ENCODE measurements around the gene CLPTM1.
"Not testable (repeated sequence)": the region's sequence is repeated elsewhere in the genome, so short reads cannot be mapped to it uniquely, and the experiment has no call there.

Gene CLPTM1

DNA sequence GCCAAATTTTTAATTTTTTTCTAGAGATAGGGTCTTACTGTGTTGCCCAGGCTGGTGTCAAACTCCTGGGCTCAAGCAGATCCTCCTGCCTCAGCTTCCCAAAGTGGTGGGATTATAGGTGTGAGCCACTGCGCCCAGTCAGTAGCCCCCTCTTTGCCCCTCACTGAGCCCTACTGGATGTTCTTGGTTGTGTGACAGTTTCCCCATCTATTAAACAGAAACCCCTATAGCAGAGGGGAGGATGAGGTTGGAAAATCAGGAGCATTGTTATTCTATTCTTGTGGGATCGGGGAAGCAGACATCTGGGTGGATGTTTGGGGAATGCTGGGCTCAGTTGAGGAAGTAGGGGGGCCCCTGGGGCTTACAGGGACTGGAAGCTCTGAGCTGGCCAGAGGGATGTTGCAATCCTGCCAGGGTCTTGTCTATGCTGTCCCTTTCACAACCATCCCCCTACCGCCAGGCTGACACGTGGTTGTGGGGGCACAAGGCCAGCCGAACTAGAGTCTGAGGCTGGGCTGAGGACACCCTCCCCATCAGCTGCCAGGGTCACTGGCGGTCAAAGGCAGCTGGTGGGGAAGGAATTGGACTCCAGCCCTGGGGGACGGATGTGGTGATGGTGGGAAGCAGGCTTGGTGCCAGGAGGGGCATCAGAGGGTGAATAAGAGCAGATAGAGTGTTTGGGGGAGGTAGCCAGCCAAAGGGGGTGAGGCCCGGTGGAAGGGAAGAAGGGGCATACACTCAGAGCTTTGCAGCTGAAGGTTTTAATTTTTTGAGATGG lies 29.9 kb upstream of the CLPTM1 start:
- Mint-ChIP-seq H3K9me3 (no peaks in the 10 kb centered on the region), H3K27ac (no peak overlapping the region), H3K4me3 (no peak overlapping the region), H3K4me1 (ENCODE audit: low read depth) (no peaks in the 10 kb centered on the region), H3K27me3 (ENCODE audit: low read depth) (peaks cover 14% of the 10 kb centered on the region), H3K36me3 (ENCODE audit: low read depth) (no peaks in the 10 kb centered on the region)
- no peak for DNase-seq (ENCODE audit: low spot score)

- DNase-seq (ENCODE audit: low spot score); H3K27ac Mint-ChIP-seq; H3K4me1 Mint-ChIP-seq (ENCODE audit: low read depth); H3K9me3 Mint-ChIP-seq; H3K36me3 Mint-ChIP-seq (ENCODE audit: low read depth): not testable (repeated sequence)
- Mint-ChIP-seq H3K4me3 (peak overlapping the region; percentile 72), H3K27me3 (ENCODE audit: low read depth) (peaks cover 14% of the 10 kb centered on the region)
These were observed 28.7 kb upstream of the CLPTM1 start for GRCh38 chr19:44926245-44927077.

- Mint-ChIP-seq H3K4me3 (no peak overlapping the region), H3K36me3 (ENCODE audit: low read depth) (no peaks in the 10 kb centered on the region), H3K27ac (no peak overlapping the region), H3K27me3 (ENCODE audit: low read depth) (peaks cover 14% of the 10 kb centered on the region), H3K9me3 (no peaks in the 10 kb centered on the region), H3K4me1 (ENCODE audit: low read depth) (no peaks in the 10 kb centered on the region)
- DNase-seq (ENCODE audit: low spot score), result no peak
These were observed 27.4 kb upstream of the CLPTM1 start for GRCh38 chr19:44927746-44928145.

GRCh38 chr19:44930088-44930487 lies 25.1 kb upstream of the CLPTM1 start:
- Mint-ChIP-seq H3K36me3 (ENCODE audit: low read depth) (no peaks in the 10 kb centered on the region), H3K9me3 (no peaks in the 10 kb centered on the region), H3K27ac (no peak overlapping the region), H3K27me3 (ENCODE audit: low read depth) (peaks cover 13% of the 10 kb centered on the region), H3K4me1 (ENCODE audit: low read depth) (no peaks in the 10 kb centered on the region), H3K4me3 (no peak overlapping the region)
- no peak for DNase-seq (ENCODE audit: low spot score)

GRCh38 chr19:44931541-44931940 lies 23.6 kb upstream of the CLPTM1 start:
- H3K27me3 Mint-ChIP-seq (ENCODE audit: low read depth), result peaks cover 4% of the 10 kb centered on the region
- H3K36me3 Mint-ChIP-seq (ENCODE audit: low read depth), result no peaks in the 10 kb centered on the region
- no peak overlapping the region for H3K4me3 Mint-ChIP-seq
- no peak overlapping the region for H3K27ac Mint-ChIP-seq
- no peaks in the 10 kb centered on the region for H3K9me3 Mint-ChIP-seq
- no peak for DNase-seq (ENCODE audit: low spot score)
- H3K4me1 Mint-ChIP-seq (ENCODE audit: low read depth), result no peaks in the 10 kb centered on the region

DNA sequence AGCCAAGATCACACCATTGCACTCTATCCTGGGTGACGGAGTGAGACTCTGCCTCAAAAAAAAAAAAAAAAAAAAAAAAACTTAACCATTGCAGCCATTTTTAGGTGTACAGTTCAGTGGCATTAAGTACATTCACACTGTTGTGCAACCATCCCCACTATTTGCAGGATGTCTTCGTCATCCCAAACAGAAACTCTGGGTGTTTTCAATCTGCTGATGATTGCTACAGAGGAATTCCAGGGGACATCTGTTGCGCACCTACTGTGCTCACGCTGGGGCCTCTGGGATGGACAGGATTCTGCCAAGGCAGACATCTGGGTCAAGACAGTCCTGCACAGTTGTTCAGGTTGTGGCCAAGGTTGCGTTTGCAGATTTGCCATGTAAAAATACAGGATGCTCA lies 15.5 kb upstream of the CLPTM1 start:
- no peaks in the 10 kb centered on the region for H3K27me3 Mint-ChIP-seq (ENCODE audit: low read depth)
- no peak overlapping the region for H3K4me3 Mint-ChIP-seq
- no peak for DNase-seq (ENCODE audit: low spot score)

GRCh38 chr19:44942067-44942571 lies 13.1 kb upstream of the CLPTM1 start, which contains the start of gene APOC4:
Gene APOC4, plus strand, starts transcription at chr19:44942237. Its CDS starts 41 bp downstream, at chr19:44942278.
- Mint-ChIP-seq H3K9me3 (no peaks in the 10 kb centered on the region), H3K4me3 (no peak within 1 kb of the TSS), H3K27ac (no peak within 1 kb of the TSS), H3K27me3 (ENCODE audit: low read depth) (no peaks in the 10 kb centered on the region), H3K4me1 (ENCODE audit: low read depth) (no peaks in the 10 kb centered on the region), H3K36me3 (ENCODE audit: low read depth) (no peaks in the 10 kb centered on the region)
- DNase-seq (ENCODE audit: low spot score), result no peak

More for the DNA sequence above, 15.5 kb upstream of the CLPTM1 start:
- no peaks in the 10 kb centered on the region for H3K36me3 Mint-ChIP-seq (ENCODE audit: low read depth)
- no peaks in the 10 kb centered on the region for H3K4me1 Mint-ChIP-seq (ENCODE audit: low read depth)
- no peaks in the 10 kb centered on the region for H3K9me3 Mint-ChIP-seq
- H3K27ac Mint-ChIP-seq, result no peak overlapping the region

DNA sequence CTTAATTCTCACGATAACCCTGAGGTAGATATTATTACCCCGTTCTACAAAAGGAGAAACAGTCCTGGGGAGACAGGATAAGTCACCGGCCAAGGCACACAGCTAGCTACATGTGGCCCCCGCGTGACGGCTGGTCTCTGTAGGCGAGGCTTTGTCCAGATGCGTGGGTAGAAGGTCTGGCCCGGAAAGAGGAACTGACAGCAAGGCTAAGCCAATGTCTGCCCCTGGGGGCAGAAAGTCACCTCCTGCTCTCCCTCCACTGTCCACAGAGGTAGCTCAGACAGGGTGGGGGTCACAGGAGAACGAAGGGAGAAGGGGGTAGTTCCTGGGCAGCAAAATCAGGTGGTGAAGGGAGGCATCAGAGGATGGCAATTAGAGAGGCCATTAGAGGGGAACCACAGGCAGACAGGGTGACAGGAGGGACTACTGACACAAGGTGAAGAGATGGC lies 11.4 kb upstream of the CLPTM1 start:
- Mint-ChIP-seq H3K27me3 (ENCODE audit: low read depth) (no peaks in the 10 kb centered on the region), H3K9me3 (no peaks in the 10 kb centered on the region), H3K36me3 (ENCODE audit: low read depth) (no peaks in the 10 kb centered on the region), H3K4me3 (no peak overlapping the region), H3K4me1 (ENCODE audit: low read depth) (no peaks in the 10 kb centered on the region), H3K27ac (no peak overlapping the region)
- no peak for DNase-seq (ENCODE audit: low spot score)

GRCh38 chr19:44947041-44947581 lies 8.1 kb upstream of the CLPTM1 start:
- Mint-ChIP-seq H3K4me1 (ENCODE audit: low read depth) (no peaks in the 10 kb centered on the region), H3K9me3 (no peaks in the 10 kb centered on the region), H3K36me3 (ENCODE audit: low read depth) (no peaks in the 10 kb centered on the region), H3K4me3 (no peak overlapping the region), H3K27ac (no peak overlapping the region), H3K27me3 (ENCODE audit: low read depth) (no peaks in the 10 kb centered on the region)
- no peak for DNase-seq (ENCODE audit: low spot score)

DNA sequence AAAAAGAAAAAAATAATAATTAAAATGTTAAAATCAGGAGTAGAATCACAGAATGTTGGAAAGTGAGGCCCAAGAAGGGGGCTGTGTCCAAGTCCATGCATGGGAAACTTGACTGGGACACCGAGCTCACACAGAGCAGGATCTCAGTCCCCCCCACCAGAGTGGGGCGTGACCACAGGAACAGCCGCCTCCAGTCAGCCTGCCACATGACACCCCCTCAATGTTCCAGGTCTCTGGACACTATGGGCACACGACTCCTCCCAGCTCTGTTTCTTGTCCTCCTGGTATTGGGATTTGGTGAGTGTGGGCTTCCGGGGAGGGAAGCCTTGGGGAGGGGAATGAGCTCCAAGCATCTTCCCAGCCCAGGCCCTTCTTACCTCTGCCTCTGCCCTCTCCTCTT lies 6.9 kb upstream of the CLPTM1 start:
- H3K4me3 Mint-ChIP-seq, result no peak overlapping the region
- no peaks in the 10 kb centered on the region for H3K36me3 Mint-ChIP-seq (ENCODE audit: low read depth)
- no peaks in the 10 kb centered on the region for H3K4me1 Mint-ChIP-seq (ENCODE audit: low read depth)
- no peaks in the 10 kb centered on the region for H3K27me3 Mint-ChIP-seq (ENCODE audit: low read depth)
- DNase-seq (ENCODE audit: low spot score), result no peak
- H3K9me3 Mint-ChIP-seq, result no peaks in the 10 kb centered on the region
- no peak overlapping the region for H3K27ac Mint-ChIP-seq

GRCh38 chr19:44948763-44949374 lies 6.3 kb upstream of the CLPTM1 start:
- H3K27me3 Mint-ChIP-seq (ENCODE audit: low read depth), result no peaks in the 10 kb centered on the region
- H3K9me3 Mint-ChIP-seq, result no peaks in the 10 kb centered on the region
- no peak overlapping the region for H3K27ac Mint-ChIP-seq
- no peak overlapping the region for H3K4me3 Mint-ChIP-seq
- no peaks in the 10 kb centered on the region for H3K36me3 Mint-ChIP-seq (ENCODE audit: low read depth)
- DNase-seq (ENCODE audit: low spot score), result no peak
- H3K4me1 Mint-ChIP-seq (ENCODE audit: low read depth), result peaks cover 4% of the 10 kb centered on the region

DNA sequence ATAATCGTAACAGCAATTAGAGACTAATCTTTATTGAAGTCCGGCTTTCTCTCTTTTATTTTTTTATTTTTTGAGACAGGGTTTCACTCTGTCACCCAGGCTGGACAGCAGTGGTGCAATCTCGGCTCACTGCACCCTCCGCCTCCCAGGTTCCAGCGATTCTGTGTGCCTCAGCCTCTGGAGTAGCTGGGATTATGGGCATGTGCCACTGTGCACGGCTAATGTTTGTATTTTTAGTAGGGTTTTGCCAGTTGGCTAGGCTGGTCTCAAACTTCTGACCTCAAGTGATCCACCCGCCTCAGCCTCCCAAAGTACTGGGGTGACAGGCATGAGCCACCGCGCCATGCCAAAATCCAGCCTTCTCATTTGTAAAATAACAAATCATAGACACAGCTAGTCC lies 5.6 kb upstream of the CLPTM1 start:
- Mint-ChIP-seq H3K4me1 (ENCODE audit: low read depth) (peaks cover 4% of the 10 kb centered on the region), H3K4me3 (no peak overlapping the region), H3K36me3 (ENCODE audit: low read depth) (no peaks in the 10 kb centered on the region), H3K27me3 (ENCODE audit: low read depth) (no peaks in the 10 kb centered on the region), H3K9me3 (no peaks in the 10 kb centered on the region), H3K27ac (no peak overlapping the region)
- no peak for DNase-seq (ENCODE audit: low spot score)

DNA sequence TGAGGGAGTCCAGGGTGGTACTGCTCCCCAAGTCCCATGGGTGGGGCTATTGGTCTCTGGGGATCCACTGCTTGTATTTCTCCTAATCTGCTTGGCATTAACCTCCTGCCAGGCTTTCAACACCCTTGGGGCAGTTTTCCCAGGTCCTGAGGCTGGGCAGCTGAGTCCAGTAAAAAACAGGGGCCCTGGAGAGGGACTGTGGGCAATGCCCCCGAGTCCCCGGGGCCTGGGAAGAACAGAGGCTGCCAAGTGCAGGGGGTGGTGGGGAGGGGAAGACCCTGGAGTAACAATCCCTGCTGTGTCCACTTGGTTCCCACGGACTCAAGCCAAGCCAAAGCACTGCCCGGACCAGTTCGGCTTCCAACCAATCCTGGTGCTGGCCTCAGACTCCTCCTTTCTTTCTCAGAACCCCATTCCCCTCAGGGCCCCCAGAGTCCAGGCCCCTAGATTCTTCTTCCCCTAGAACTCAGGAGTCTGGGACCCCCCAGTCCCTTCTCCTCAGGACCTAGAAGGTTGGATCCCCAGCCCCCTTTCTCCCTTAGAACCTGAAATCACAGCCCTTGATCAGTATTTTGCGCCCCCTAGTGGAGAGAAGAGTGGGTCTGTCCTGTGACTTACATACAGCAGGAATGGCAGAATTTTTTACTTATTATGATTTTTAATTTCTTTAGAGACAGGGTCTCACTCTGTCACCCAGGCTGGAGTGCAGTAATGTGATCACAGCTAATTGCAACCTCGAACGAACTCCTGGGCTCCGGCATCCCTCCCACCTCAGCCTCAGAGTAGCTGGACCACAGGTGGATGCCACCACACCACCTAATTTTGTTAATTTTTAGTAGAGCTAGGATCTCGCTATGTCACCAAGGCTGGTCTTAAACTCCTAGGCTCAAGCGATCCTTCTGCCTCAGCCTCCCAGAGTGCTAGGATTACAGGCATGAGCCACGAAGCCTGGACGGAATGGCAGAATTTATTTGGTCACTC lies 3.7 kb upstream of the CLPTM1 start:
- Mint-ChIP-seq H3K4me1 (ENCODE audit: low read depth) (peaks cover 13% of the 10 kb centered on the region), H3K27ac (no peak overlapping the region), H3K4me3 (no peak overlapping the region), H3K36me3 (ENCODE audit: low read depth) (no peaks in the 10 kb centered on the region), H3K9me3 (no peaks in the 10 kb centered on the region), H3K27me3 (ENCODE audit: low read depth) (no peaks in the 10 kb centered on the region)
- peak; percentile 45 for DNase-seq (ENCODE audit: low spot score)

Data from T-helper 2 cell treated with Interferon-gamma antibody and Interleukin-4, amounts not matched to agents 5 μg/mL and 100 μg/mL, for 36 hours (primary cell).